HFF-Myc (cell line): ENCODE measurements around the gene ATP7B.
"Not testable (repeated sequence)": the region's sequence is repeated elsewhere in the genome, so short reads cannot be mapped to it uniquely, and the experiment has no call there.

Experiments used
- DNase-seq: peaks from one replicate; pipeline ENCODE4 v3.0.0-alpha.2; 2011; ENCODE audit warnings: low read depth; ENCODE audit errors: extremely low read depth
- H3K4me3 ChIP-seq: replicated peaks from 2 replicates; pipeline ENCODE4 v1.5.1; 2011; ENCODE audit warnings: low read depth, mild to moderate bottlenecking, control low read depth, low read length
- CTCF ChIP-seq: IDR thresholded peaks from 2 replicates; pipeline ENCODE4 v1.5.1; 2012; ENCODE audit warnings: mild to moderate bottlenecking, low read depth, low read length, control low read depth; ENCODE audit errors: missing control alignments

ATP7B gene

DNA sequence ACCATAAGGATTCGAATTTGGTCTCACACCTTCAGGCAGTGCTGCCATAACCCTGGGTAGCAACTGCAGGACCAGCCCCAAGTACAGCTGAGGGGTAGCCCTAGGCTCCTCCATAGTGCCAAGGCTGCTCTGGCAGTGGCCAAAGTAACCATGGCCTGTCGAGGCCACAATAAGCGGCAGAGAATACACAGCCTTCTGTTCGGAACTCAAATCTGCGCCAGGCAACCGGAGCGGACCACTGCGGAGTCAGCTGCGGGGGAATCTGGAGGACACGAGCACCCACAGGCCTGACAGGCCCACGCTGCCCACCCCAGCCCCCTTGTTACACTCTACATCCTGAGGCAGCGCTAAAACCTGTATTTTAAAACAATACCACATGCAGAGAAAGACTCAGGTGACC is 100.7 kb downstream of the ATP7B start:
- DNase-seq = no peak
- TF ChIP-seq CTCF = no peak
- no peak overlapping the region for H3K4me3 ChIP-seq

GRCh38 chr13:51909265-51909664 is 102.0 kb downstream of the ATP7B start:
- not testable (repeated sequence) for H3K4me3 ChIP-seq, DNase-seq

- no peak overlapping the region for H3K4me3 ChIP-seq
Measured at GRCh38 chr13:51907040-51907732, 104.1 kb downstream of the ATP7B start.

DNA sequence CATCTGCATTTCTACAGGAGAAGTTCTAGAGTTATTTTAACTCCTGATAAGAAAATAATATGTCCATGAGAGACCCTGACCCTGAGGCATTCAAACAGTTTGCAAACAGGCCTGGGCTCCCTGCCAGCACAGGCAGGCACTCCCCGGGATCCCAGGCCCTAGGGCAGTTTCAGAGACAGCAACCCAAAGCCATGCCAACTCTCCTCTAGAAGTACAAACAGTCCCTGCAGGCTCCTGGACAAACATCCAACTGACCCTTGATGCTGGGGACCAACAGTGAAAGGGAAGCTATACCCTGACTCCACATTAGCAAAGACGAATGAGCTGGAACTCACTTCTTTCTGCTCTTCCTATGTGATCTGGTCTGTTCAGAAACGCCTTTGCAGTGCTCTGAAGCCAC is 104.7 kb downstream of the ATP7B start:
- H3K4me3 ChIP-seq = no peak overlapping the region
- DNase-seq = no peak
- TF ChIP-seq CTCF = no peak

More at GRCh38 chr13:51907040-51907732, 104.1 kb downstream of the ATP7B start:
- no peak for DNase-seq
- no peak for TF ChIP-seq CTCF

DNA sequence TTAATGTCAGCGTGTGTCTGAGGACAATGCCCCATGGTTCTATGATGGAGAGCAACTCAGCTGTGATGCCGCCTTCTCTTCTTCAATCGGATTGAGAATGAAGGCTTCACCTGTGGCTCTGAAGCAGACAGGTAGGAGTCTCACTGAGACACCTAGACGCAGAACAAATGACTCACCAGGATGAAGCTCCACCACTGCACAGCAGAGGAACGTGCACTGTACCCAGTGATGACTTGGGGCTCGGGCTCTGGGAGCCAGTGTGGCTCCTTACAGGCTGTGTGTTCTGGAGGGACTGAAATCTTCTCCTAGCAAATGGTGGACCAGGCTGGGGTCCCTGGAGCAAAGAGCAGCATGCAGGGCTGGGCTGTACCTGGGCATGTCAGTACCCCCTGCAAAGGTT is 105.5 kb downstream of the ATP7B start:
- TF ChIP-seq CTCF = no peak
- no peak for DNase-seq
- H3K4me3 ChIP-seq = no peak overlapping the region

GRCh38 chr13:51902776-51903175 is 108.5 kb downstream of the ATP7B start:
- no peak overlapping the region for H3K4me3 ChIP-seq
- no peak for TF ChIP-seq CTCF
- no peak for DNase-seq

GRCh38 chr13:51900471-51900870 is 110.8 kb downstream of the ATP7B start:
- no peak for DNase-seq
- H3K4me3 ChIP-seq = no peak overlapping the region
- no peak for TF ChIP-seq CTCF
